MG63 (cell line): ENCODE results near the gene KIR3DL1. TPM values are rescaled to one million over a fixed set of nuclear protein-coding genes. Genes with fewer than 3 reads are reported as not detected.
"Not testable (repeated sequence)": the region's sequence is repeated elsewhere in the genome, so short reads cannot be mapped to it uniquely, and the experiment has no call there.

Source experiments
- DNase-seq: peaks from one replicate; pipeline ENCODE4 v3.0.0-alpha.2; 2020
- H3K27me3 ChIP-seq: fragments of 250-450 bp; sonication (Bioruptor Pico); 2 replicates; pipeline ENCODE4 v1.5.1; 2020; ENCODE audit warnings: mild to moderate bottlenecking, moderate library complexity
- H3K36me3 ChIP-seq: fragments of 250-450 bp; sonication (Bioruptor Pico); 2 replicates; pipeline ENCODE4 v1.5.1; 2020; ENCODE audit warnings: mild to moderate bottlenecking, moderate library complexity
- H3K4me3 ChIP-seq: fragments of 250-450 bp; sonication (Bioruptor Pico); 2 replicates; pipeline ENCODE4 v1.5.1; 2020; ENCODE audit warnings: mild to moderate bottlenecking, moderate library complexity
- H3K9me3 ChIP-seq: fragments of 250-450 bp; sonication (Bioruptor Pico); 2 replicates; pipeline ENCODE4 v1.5.1; 2020; ENCODE audit warnings: mild to moderate bottlenecking, moderate library complexity
- total RNA-seq: library from RNA; depleted of rRNA; stranded (reverse); fragments of >200 nt; shearing (Covaris generic); gene quantifications from 2 replicates; pipeline ENCODE4 v1.2.3, GENCODE V29; 2014; ENCODE audit warnings: low replicate concordance; rRNA removed

KIR3DL1 gene
- total RNA-seq, 1 experiment from 2014 or later = not detected

GRCh38 chr19:54858476-54858875 is 42.2 kb downstream of the KIR3DL1 start:
- not testable (repeated sequence) for DNase-seq, H3K4me3 ChIP-seq, H3K27me3 ChIP-seq, H3K9me3 ChIP-seq, H3K36me3 ChIP-seq

GRCh38 chr19:54859421-54859820 is 43.2 kb downstream of the KIR3DL1 start:
- peak; percentile 83 for DNase-seq
- not testable (repeated sequence) for H3K36me3 ChIP-seq, H3K4me3 ChIP-seq, H3K27me3 ChIP-seq, H3K9me3 ChIP-seq

DNA sequence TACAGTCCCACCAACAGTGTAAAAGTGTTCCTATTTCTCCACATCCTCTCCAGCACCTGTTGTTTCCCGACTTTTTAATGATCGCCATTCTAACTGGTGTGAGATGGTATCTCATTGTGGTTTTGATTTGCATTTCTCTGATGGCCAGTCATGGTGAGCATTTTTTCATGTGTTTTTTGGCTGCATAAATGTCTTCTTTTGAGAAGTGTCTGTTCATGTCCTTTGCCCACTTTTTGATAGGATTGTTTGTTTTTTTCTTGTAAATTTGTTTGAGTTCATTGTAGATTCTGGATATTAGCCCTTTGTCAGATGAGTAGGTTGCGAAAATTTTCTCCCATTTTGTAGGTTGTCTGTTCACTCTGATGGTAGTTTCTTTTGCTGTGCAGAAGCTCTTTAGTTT is 47.2 kb downstream of the KIR3DL1 start:
- H3K4me3 ChIP-seq, H3K27me3 ChIP-seq, H3K9me3 ChIP-seq, H3K36me3 ChIP-seq, DNase-seq: not testable (repeated sequence)

DNA sequence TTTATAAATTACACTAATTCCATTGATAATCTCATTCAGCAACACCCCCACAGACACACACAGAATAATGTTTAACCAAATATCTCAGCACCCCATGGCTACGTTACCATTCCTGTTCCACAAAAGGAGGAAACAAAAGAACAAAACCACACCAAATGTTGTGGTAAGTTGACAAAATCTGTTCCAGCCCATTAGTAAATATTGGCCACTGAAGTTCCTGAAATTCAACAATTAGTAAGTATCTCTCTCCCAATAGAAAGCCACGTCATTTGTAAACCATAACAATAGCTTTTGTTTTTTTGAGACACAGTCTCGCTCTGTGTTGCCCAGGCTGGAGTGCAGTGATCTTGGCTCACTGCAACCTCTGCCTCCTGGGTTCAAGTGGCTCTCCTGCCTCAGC is 55.4 kb downstream of the KIR3DL1 start:
- no peak for DNase-seq
- H3K27me3 ChIP-seq = no peaks in the 10 kb centered on the region
- H3K4me3 ChIP-seq = no peak overlapping the region
- H3K36me3 ChIP-seq = no peaks in the 10 kb centered on the region
- H3K9me3 ChIP-seq = peaks cover 2% of the 10 kb centered on the region; the same call in 1 of the 2 replicates

GRCh38 chr19:54873990-54874389 is 57.7 kb downstream of the KIR3DL1 start, which contains the start of gene FCAR:
FCAR (plus strand) TSS chr19:54874235; CDS start chr19:54874290, 55 bp downstream.
- no peaks in the 10 kb centered on the region for H3K27me3 ChIP-seq

GRCh38 chr19:54875506-54875905 is 59.2 kb downstream of the KIR3DL1 start:
- Histone ChIP-seq H3K27me3 (no peaks in the 10 kb centered on the region), H3K9me3 (peaks cover 2% of the 10 kb centered on the region; the same call in 1 of the 2 replicates), H3K4me3 (no peak overlapping the region), H3K36me3 (no peaks in the 10 kb centered on the region)
- no peak for DNase-seq

More at GRCh38 chr19:54873990-54874389, 57.7 kb downstream of the KIR3DL1 start, which contains the start of gene FCAR:
- no peak for DNase-seq
- H3K9me3 ChIP-seq = peaks cover 2% of the 10 kb centered on the region; the same call in 1 of the 2 replicates
- no peaks in the 10 kb centered on the region for H3K36me3 ChIP-seq
- H3K4me3 ChIP-seq = no peak within 1 kb of the TSS

GRCh38 chr19:54877471-54877870 is 61.2 kb downstream of the KIR3DL1 start:
- DNase-seq = no peak
- Histone ChIP-seq H3K27me3 (no peaks in the 10 kb centered on the region), H3K36me3 (no peaks in the 10 kb centered on the region), H3K9me3 (peaks cover 2% of the 10 kb centered on the region; the same call in 1 of the 2 replicates), H3K4me3 (no peak overlapping the region)

Other genes starting within 250 kb of the KIR3DL1 start
- gene LILRA2, start 242.7 kb upstream of the KIR3DL1 start, total RNA-seq = not detected in 2 replicates
- gene LILRA1, start 222.8 kb upstream of the KIR3DL1 start, total RNA-seq = not detected in 2 replicates
- not detected in 2 replicates for gene LILRB1, start 186.0 kb upstream of the KIR3DL1 start, total RNA-seq
- gene LILRB4, start 153.5 kb upstream of the KIR3DL1 start, total RNA-seq = not detected in 2 replicates
- not detected in 2 replicates for gene KIR3DL3, start 92.0 kb upstream of the KIR3DL1 start, total RNA-seq
- not detected in 2 replicates for gene KIR2DL3, start 78.0 kb upstream of the KIR3DL1 start, total RNA-seq
- not detected in 2 replicates for gene KIR2DL1, start 46.7 kb upstream of the KIR3DL1 start, total RNA-seq
- gene KIR2DL4, start 12.9 kb upstream of the KIR3DL1 start, total RNA-seq = not detected in 2 replicates
- gene KIR2DS4, start 16.2 kb downstream of the KIR3DL1 start, total RNA-seq = not detected in 2 replicates
- not detected in 2 replicates for gene KIR3DL2, start 34.0 kb downstream of the KIR3DL1 start, total RNA-seq
- gene FCAR, start 57.8 kb downstream of the KIR3DL1 start, total RNA-seq = 0.95 TPM in 1 of 2 replicates, not detected in the other
- not detected in 2 replicates for gene NCR1, start 89.7 kb downstream of the KIR3DL1 start, total RNA-seq
- not detected in 2 replicates for gene NLRP7, start 131.1 kb downstream of the KIR3DL1 start, total RNA-seq
- not detected in 2 replicates for gene NLRP2, start 149.9 kb downstream of the KIR3DL1 start, total RNA-seq
- gene GP6, start 221.8 kb downstream of the KIR3DL1 start, total RNA-seq = not detected in 2 replicates
- 17.9 and 23.8 TPM in 2 replicates for gene RDH13, start 246.7 kb downstream of the KIR3DL1 start, total RNA-seq